ENCODE data around the gene CFAP97. TPM values are rescaled to one million over a fixed set of nuclear protein-coding genes. Genes with fewer than 3 reads are reported as not detected.

Gene CFAP97
- polyA plus RNA-seq, 1 donor (not counting 4 experiments of a cell fraction or from before 2014, with no cell fraction given): 24.9 TPM

DNA sequence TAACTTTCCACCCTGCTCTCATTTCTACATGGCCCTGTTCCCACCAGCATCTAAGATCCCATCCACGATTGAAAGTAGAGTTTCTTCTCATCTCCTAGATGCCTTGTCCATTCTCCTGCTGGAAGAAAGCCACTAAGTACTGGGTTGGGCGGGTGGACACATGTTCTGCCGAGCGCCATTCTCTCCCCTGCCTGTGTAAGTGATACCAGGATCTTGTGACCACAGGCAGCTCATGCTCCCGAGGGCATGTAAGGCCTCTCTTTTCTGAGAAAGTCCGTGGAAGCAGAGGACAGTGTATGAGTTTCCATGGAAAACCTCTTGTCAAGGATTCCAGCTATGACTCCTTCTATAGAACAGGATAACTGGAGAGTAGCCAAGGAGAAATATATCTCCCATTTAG is 64.1 kb downstream of the CFAP97 start:
- Histone ChIP-seq H3K79me2 (ENCODE audit: control insufficient read depth, insufficient read depth, low read length) (no peaks in the 10 kb centered on the region), H3K4me3 (ENCODE audit: control insufficient read depth in 2 of 3, extremely low read depth in 1 of 3, insufficient read depth in 2 of 3, low read depth in 1 of 3, low read length in 3 of 3) (no peak overlapping the region), H3K9ac (ENCODE audit: control insufficient read depth, extremely low read depth, insufficient read depth, low read length) (no peak overlapping the region), H3K9me3 (ENCODE audit: control insufficient read depth, low read depth, low read length) (no peaks in the 10 kb centered on the region), H3K9me1 (ENCODE audit: control insufficient read depth, extremely low read depth, insufficient read depth, low read length) (no peaks in the 10 kb centered on the region), H4K20me1 (ENCODE audit: control insufficient read depth, extremely low read depth, insufficient read depth, low read length) (no peaks in the 10 kb centered on the region), H3K36me3 (ENCODE audit: control insufficient read depth in 2 of 2, extremely low read depth in 1 of 2, insufficient read depth in 2 of 2, low read length in 2 of 2) (no peaks in the 10 kb centered on the region), H3K4me1 (ENCODE audit: control insufficient read depth, extremely low read depth, insufficient read depth, low read length) (peaks cover 6% of the 10 kb centered on the region), H3K4me2 (ENCODE audit: control insufficient read depth, extremely low read depth, insufficient read depth, low read depth, low read length) (no peak overlapping the region), H3K27ac (ENCODE audit: control insufficient read depth, insufficient read depth, low read length) (no peak overlapping the region), H3K27me3 (ENCODE audit: control insufficient read depth, extremely low read depth, insufficient read depth, low read length) (peaks cover 2% of the 10 kb centered on the region), H2AFZ (ENCODE audit: control insufficient read depth, low read length) (no peak overlapping the region)
- DNase-seq (ENCODE audit: low read depth, low spot score) (no peak), FAIRE-seq (no peak)
- TF ChIP-seq, protein P1, sequence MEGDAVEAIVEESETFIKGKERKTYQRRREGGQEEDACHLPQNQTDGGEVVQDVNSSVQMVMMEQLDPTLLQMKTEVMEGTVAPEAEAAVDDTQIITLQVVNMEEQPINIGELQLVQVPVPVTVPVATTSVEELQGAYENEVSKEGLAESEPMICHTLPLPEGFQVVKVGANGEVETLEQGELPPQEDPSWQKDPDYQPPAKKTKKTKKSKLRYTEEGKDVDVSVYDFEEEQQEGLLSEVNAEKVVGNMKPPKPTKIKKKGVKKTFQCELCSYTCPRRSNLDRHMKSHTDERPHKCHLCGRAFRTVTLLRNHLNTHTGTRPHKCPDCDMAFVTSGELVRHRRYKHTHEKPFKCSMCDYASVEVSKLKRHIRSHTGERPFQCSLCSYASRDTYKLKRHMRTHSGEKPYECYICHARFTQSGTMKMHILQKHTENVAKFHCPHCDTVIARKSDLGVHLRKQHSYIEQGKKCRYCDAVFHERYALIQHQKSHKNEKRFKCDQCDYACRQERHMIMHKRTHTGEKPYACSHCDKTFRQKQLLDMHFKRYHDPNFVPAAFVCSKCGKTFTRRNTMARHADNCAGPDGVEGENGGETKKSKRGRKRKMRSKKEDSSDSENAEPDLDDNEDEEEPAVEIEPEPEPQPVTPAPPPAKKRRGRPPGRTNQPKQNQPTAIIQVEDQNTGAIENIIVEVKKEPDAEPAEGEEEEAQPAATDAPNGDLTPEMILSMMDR (optimal IDR thresholded peaks at IDR 0.05 in 1 of 3, IDR thresholded peaks at IDR 0.05 in 1 of 3, conservative IDR thresholded peaks at IDR 0.05 in 1 of 3; ENCODE audit: extremely low read depth in 1 of 3, insufficient read depth in 2 of 3, low read length in 3 of 3): no peak
- TF ChIP-seq EZH2 (IDR thresholded peaks at IDR 0.05; ENCODE audit: low read length): no peak
- dilution Hi-C loops (cut with MboI; ENCODE audit: extremely low pct_ligation_motif_present, low sequenced_read_pairs): no loop called here

DNA sequence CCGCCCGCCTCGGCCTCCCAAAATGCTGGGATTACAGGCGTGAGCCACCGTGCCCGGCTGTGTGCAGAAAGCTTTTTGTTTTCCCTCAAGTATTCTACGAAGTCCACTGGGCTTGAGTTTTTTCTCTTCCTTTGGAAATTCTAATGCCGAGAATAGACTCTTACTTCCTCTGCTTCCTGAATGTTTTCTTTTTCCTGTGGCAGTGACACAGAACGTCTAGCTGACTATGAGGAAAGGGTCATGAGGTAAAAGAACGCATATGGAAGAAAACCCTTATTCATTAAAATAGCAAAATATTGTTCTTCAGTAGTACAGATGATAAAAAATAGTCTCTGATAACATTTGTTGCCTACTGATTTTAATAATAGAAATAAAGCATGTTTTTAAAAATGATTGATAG is 65.6 kb downstream of the CFAP97 start:
- H3K9me1 ChIP-seq (ENCODE audit: control insufficient read depth, extremely low read depth, insufficient read depth, low read length): no peaks in the 10 kb centered on the region
- DNase-seq (ENCODE audit: low read depth, low spot score) (no peak), FAIRE-seq (no peak)
- no peak overlapping the region for H3K27ac ChIP-seq (ENCODE audit: control insufficient read depth, insufficient read depth, low read length)
- H3K9ac ChIP-seq (ENCODE audit: control insufficient read depth, extremely low read depth, insufficient read depth, low read length): no peak overlapping the region
- no peaks in the 10 kb centered on the region for H3K9me3 ChIP-seq (ENCODE audit: control insufficient read depth, low read depth, low read length)
- H4K20me1 ChIP-seq (ENCODE audit: control insufficient read depth, extremely low read depth, insufficient read depth, low read length): no peaks in the 10 kb centered on the region
- peaks cover 3% of the 10 kb centered on the region for H3K4me1 ChIP-seq (ENCODE audit: control insufficient read depth, extremely low read depth, insufficient read depth, low read length)
- peaks cover 2% of the 10 kb centered on the region for H3K27me3 ChIP-seq (ENCODE audit: control insufficient read depth, extremely low read depth, insufficient read depth, low read length)
- no peak overlapping the region for H3K4me2 ChIP-seq (ENCODE audit: control insufficient read depth, extremely low read depth, insufficient read depth, low read depth, low read length)
- H3K36me3 ChIP-seq (ENCODE audit: control insufficient read depth in 2 of 2, extremely low read depth in 1 of 2, insufficient read depth in 2 of 2, low read length in 2 of 2): no peaks in the 10 kb centered on the region
- no peak for TF ChIP-seq EZH2 (IDR thresholded peaks at IDR 0.05; ENCODE audit: low read length)
- TF ChIP-seq, protein P1 (optimal IDR thresholded peaks at IDR 0.05 in 1 of 3, IDR thresholded peaks at IDR 0.05 in 1 of 3, conservative IDR thresholded peaks at IDR 0.05 in 1 of 3; ENCODE audit: extremely low read depth in 1 of 3, insufficient read depth in 2 of 3, low read length in 3 of 3): no peak
- no peaks in the 10 kb centered on the region for H3K79me2 ChIP-seq (ENCODE audit: control insufficient read depth, insufficient read depth, low read length)
- dilution Hi-C loops (cut with MboI; ENCODE audit: extremely low pct_ligation_motif_present, low sequenced_read_pairs): no loop called here
- H2AFZ ChIP-seq (ENCODE audit: control insufficient read depth, low read length): no peak overlapping the region
- no peak overlapping the region for H3K4me3 ChIP-seq (ENCODE audit: control insufficient read depth in 2 of 3, extremely low read depth in 1 of 3, insufficient read depth in 2 of 3, low read depth in 1 of 3, low read length in 3 of 3)

Measured in keratinocyte (primary cell).